Measurements from ENCODE around the gene TPCN2. TPM values are rescaled to one million over a fixed set of nuclear protein-coding genes. Genes with fewer than 3 reads are reported as not detected.

Gene TPCN2
- total RNA-seq, 3 donors from 2014 or later (not counting 1 experiment from before 2014, with no cell fraction given): 14.9 to 18.3 (median 18.2) TPM

DNA sequence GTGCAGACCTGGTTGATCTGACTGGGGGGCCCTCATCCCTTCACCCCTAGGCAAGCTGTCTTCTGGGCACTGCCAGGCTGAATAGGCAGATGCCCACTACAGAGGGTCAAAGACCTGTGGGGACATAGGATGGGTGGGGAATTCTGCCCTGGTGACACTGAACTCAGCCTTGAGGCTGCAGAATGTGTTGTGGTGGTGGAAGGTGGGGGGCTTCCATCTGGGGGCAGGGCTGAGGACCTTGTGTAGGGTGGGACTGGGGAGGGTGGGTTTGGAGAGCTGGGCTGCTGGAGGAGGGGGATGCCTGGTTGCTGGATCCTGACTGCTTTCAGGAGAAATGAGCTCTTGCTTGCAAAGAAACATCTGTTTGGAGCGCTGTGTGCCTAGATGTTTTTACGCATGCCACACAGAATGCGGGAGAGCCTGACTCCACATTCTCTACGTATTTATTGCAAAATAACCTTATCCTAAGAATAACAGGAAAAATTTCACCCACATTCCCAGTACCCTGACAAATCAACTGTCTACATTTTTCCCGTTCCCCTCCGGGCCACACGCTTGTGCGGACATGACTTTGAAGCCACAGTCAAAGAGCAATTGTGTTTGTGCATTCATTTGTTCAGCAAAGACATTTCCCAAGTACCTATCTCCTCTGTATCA lies 125.3 kb downstream of the TPCN2 start:
- Histone ChIP-seq H3K4me3 (ENCODE audit: low read length) (no peak overlapping the region), H3K36me3 (ENCODE audit: control insufficient read depth, insufficient read depth, low read length) (no peaks in the 10 kb centered on the region), H3K27ac (ENCODE audit: low read length) (no peak overlapping the region), H3K27me3 (ENCODE audit: control insufficient read depth, insufficient read depth, low read length) (no peaks in the 10 kb centered on the region), H3K4me1 (ENCODE audit: control insufficient read depth, insufficient read depth, low read length) (no peaks in the 10 kb centered on the region), H3K9me3 (ENCODE audit: control insufficient read depth, insufficient read depth, low read length) (no peaks in the 10 kb centered on the region)
- ATAC-seq (no peak), DNase-seq (no peak)
- Mint-ChIP-seq H3K9me3 (no peaks in the 10 kb centered on the region), H3K36me3 (no peaks in the 10 kb centered on the region), H3K4me1 (no peaks in the 10 kb centered on the region), H3K27me3 (ENCODE audit: low read depth in 2 of 2) (peaks cover 3% of the 10 kb centered on the region in 2 donors), H3K4me3 (no peak overlapping the region), H3K27ac (no peak overlapping the region)
- WGBS (ENCODE audit: insufficient coverage): 95% methylated on average over 8 of the region's 8 CpGs
- intact Hi-C loops (cut with micrococcal nuclease): no loop called here
- TF ChIP-seq, protein P1, sequence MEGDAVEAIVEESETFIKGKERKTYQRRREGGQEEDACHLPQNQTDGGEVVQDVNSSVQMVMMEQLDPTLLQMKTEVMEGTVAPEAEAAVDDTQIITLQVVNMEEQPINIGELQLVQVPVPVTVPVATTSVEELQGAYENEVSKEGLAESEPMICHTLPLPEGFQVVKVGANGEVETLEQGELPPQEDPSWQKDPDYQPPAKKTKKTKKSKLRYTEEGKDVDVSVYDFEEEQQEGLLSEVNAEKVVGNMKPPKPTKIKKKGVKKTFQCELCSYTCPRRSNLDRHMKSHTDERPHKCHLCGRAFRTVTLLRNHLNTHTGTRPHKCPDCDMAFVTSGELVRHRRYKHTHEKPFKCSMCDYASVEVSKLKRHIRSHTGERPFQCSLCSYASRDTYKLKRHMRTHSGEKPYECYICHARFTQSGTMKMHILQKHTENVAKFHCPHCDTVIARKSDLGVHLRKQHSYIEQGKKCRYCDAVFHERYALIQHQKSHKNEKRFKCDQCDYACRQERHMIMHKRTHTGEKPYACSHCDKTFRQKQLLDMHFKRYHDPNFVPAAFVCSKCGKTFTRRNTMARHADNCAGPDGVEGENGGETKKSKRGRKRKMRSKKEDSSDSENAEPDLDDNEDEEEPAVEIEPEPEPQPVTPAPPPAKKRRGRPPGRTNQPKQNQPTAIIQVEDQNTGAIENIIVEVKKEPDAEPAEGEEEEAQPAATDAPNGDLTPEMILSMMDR (IDR thresholded peaks at IDR 0.05): no peak

DNA sequence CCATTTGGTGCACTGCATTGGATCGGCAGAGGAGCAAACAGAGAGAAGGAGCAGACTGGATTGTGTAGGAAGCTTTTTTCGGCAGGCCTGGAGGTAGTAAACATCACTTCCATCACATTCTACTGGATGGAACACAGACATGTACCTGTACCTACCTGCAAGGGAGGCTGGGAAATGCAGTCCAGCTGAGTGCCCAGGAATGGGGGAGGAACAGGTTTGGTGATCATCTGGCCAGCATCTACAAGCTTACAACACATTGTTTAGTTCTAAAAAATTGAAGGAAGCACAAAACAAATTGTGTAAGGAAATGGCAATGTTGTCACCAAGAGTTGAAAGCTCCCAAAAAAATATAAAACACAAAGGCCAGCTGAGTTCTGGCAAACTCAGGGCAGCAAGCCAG lies 126.1 kb downstream of the TPCN2 start:
- no peaks in the 10 kb centered on the region for H3K9me3 Mint-ChIP-seq
- DNase-seq (no peak), ATAC-seq (no peak)
- no peak overlapping the region for H3K4me3 ChIP-seq (ENCODE audit: low read length)
- H3K4me1 ChIP-seq (ENCODE audit: control insufficient read depth, insufficient read depth, low read length): no peaks in the 10 kb centered on the region
- H3K4me3 Mint-ChIP-seq: no peak overlapping the region
- H3K27ac Mint-ChIP-seq: no peak overlapping the region
- intact Hi-C loops (cut with micrococcal nuclease): no loop called here
- no peaks in the 10 kb centered on the region for H3K27me3 ChIP-seq (ENCODE audit: control insufficient read depth, insufficient read depth, low read length)
- no peaks in the 10 kb centered on the region for H3K9me3 ChIP-seq (ENCODE audit: control insufficient read depth, insufficient read depth, low read length)
- no peak overlapping the region for H3K27ac ChIP-seq (ENCODE audit: low read length)
- H3K36me3 ChIP-seq (ENCODE audit: control insufficient read depth, insufficient read depth, low read length): no peaks in the 10 kb centered on the region
- WGBS (ENCODE audit: insufficient coverage): 100% methylated on average over 1 of the region's 2 CpGs
- TF ChIP-seq, protein P1 (IDR thresholded peaks at IDR 0.05): no peak
- no peaks in the 10 kb centered on the region for H3K27me3 Mint-ChIP-seq (ENCODE audit: low read depth in 2 of 2)
- no peaks in the 10 kb centered on the region for H3K4me1 Mint-ChIP-seq
- H3K36me3 Mint-ChIP-seq: no peaks in the 10 kb centered on the region

DNA sequence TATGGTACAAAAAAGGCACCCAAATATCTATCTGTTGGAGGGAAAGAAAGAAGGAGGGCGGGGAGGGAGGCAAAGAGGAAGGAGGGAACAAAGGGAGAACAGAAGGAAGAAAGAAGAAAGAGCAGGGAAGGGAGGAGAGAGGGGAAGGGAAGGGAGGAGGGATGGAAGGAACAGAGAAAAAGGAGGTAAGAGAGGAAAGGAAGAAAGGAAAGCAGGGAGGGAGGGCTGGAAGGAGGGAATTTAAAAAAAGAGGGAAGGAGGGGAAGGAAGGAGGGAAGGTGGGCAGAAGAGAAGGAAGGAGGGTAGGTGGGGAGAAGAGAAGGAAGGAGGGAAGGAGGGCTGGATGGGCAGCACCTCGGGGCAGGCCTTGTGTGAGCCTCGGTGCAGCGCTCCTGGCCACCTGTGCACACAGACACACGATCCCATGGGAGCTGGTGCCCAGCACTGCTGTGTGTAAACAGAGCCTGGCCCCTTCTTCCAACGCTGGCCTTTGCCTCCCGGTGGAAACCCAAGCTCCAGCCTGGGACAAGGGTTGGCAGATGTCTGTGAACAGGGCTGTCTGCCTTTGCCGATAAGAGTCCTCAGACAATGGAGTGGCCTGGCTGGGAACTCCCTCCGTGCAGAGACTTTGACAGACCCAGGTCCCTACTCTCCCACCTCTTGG lies 130.2 kb downstream of the TPCN2 start:
- TF ChIP-seq, protein P1 (IDR thresholded peaks at IDR 0.05): no peak
- Histone ChIP-seq H3K27me3 (ENCODE audit: control insufficient read depth, insufficient read depth, low read length) (no peaks in the 10 kb centered on the region), H3K4me3 (ENCODE audit: low read length) (no peak overlapping the region), H3K9me3 (ENCODE audit: control insufficient read depth, insufficient read depth, low read length) (no peaks in the 10 kb centered on the region), H3K27ac (ENCODE audit: low read length) (no peak overlapping the region), H3K36me3 (ENCODE audit: control insufficient read depth, insufficient read depth, low read length) (no peaks in the 10 kb centered on the region), H3K4me1 (ENCODE audit: control insufficient read depth, insufficient read depth, low read length) (no peaks in the 10 kb centered on the region)
- intact Hi-C loops (cut with micrococcal nuclease): no loop called here
- H3K9me3 Mint-ChIP-seq: no peaks in the 10 kb centered on the region
- H3K27me3 Mint-ChIP-seq (ENCODE audit: low read depth in 2 of 2): peaks cover 0 to 4% of the 10 kb centered on the region in 2 donors
- DNase-seq (no peak), ATAC-seq (no peak)
- H3K36me3 Mint-ChIP-seq: no peaks in the 10 kb centered on the region
- no peaks in the 10 kb centered on the region for H3K4me1 Mint-ChIP-seq
- WGBS (ENCODE audit: insufficient coverage): 84% methylated on average over 9 of the region's 9 CpGs
- no peak overlapping the region for H3K27ac Mint-ChIP-seq
- no peak overlapping the region for H3K4me3 Mint-ChIP-seq

Measured in natural killer cell (primary cell).